Dermis microvascular lymphatic vessel endothelial cell (primary cell): ENCODE results near the gene PNLDC1. TPM values are rescaled to one million over a fixed set of nuclear protein-coding genes. Genes with fewer than 3 reads are reported as not detected.
A peak's percentile ranks its signal among the peaks of the same experiment; 100 is the strongest.
"Not testable (repeated sequence)": the region's sequence is repeated elsewhere in the genome, so short reads cannot be mapped to it uniquely, and the experiment has no call there.

Experiments used
- DNase-seq, 2 donors: peaks; one replicate each; pipeline versions ENCODE4 v3.0.0 to v3.0.0-alpha.2; 2010; ENCODE audit warnings: low read depth in 2 of 2
- total RNA-seq: library from RNA; depleted of rRNA; stranded (reverse); fragments of >200 nt; gene quantifications from 2 replicates; pipeline ENCODE4 v1.2.1, GENCODE V29; 2014

The PNLDC1 gene
- total RNA-seq, 1 donor from 2014 or later: not detected

DNA sequence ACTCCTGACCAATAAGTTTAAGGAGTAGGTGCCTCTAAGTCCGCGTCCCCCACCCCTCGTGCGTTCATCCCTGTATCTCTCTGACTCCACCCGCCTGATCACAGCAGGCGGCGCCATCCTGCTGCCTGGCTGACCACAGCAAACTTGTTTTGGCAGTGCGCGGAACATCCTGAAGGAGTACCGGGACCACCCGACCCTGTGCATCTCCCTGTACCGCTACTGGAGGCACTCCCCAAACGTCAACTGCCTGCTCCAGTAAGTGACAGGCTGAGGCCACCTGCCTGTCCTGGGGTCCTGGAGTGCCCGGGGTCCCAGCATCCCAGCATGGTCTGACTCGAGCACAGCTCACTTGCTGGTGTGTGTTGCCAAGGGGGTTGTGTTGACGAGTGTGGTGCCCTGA is 19.0 kb downstream of the PNLDC1 start:
- no peak for DNase-seq

DNA sequence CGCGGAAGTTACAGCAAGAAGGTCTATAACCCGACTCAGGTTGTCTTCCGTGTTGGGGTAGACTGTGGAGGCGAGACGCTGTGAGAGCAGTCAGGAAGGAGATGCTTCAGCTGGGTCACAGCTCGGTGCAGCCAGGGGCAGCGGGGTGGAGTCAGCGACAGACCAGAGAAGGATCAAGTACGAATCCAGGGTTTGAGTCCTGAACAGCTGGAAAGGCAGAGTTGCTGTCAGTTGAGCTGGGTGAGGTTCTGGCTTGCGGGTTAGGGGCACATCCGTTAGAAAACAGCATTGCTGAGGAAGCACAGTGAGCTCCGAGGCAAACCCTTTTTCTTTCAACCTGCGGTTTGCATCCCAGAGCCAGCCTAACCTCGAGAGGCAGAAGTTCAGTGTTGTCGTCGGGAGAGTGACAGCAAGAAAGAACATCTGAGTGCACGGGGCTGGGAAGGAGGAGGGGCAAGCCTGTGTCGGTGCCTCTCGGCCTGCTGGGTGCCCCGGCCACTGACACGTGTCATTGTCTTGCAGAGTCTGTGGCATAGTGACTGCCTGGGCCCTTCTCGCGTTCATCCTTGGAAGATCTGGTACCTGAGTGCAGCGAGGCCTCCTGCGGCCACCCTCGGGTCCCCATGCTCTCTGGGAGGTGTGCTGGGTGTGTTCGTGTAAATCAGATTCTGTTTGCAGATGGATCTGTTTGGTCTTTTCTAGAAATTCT is 20.0 kb downstream of the PNLDC1 start:
- no peak for DNase-seq

DNA sequence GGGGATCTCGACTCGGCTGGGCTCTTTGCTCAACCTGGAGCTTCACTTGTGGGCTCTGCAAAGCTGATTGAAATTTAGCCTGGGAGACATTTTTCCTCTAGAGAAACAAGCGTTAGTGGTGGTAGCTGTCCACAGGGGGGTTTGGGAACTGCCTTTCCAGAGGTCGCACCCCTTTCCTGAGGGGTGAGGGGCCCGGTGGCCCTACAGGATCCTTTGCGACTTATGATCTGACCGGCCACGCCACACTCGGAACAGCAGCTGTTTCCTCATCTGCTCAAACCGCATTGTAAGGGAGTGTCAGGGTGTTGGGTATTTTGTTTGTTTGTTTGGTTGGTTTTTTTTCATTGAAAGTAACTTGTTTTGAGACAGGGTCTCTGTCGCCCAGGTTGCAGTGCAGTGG is 21.0 kb downstream of the PNLDC1 start:
- DNase-seq: no peak

DNA sequence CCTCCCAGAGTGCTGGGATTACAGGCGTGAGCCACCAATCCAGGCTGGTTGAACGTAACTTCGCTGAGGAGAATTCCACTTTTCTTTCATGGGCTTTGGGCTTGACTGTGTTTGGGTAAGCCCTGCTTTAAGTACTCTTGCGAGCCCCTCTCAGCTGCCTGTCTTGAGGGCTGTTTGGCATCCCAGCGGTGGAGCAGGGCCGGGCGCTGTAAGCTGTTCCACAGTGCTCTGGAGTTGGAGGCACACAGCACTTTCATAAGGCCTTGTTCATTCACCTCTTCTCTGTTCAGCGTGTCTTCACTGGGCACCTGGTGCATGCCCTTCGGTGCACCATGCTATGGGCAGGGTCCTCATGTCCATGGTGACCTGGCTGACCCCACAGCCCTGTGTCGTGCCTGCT is 21.6 kb downstream of the PNLDC1 start:
- DNase-seq: no peak

DNA sequence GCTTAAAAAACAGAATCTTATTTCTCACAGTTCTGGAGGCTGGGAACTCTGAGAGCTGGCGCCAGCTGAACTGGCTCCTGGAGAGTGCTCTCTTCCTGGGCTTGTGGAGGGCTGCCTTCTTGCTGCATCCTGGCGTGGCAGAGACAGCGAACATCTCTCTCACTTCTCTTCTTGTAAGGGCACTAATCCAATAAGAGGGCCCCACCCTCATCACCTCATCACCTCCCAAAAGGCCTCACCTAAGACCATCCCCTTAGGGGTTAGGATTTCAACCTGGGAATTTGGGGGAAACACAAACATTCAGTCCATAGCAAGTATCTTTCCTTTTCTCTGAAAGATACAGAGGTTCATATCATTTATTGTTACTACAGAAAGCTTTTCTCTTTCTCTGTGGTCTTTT is 23.9 kb downstream of the PNLDC1 start:
- no peak for DNase-seq

DNA sequence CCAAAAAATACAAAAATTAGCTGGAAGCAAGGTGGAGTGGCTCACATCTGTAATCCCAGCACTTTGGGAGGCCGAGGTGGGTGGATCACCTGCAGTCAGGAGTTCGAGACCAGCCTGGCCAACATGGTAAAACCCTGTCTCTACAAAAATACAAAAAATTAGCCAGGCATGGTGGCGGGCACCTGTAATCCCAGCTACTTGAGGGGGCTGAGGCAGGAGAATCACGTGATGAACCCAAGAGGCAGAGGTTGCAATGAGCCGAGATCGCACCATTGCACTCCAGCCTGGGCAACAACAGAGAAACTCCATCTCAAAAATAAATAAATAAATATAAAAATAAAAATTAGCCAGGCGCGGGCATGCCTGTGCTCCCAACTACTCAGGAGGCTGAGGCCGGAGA is 24.6 kb downstream of the PNLDC1 start:
- not testable (repeated sequence) for DNase-seq

DNA sequence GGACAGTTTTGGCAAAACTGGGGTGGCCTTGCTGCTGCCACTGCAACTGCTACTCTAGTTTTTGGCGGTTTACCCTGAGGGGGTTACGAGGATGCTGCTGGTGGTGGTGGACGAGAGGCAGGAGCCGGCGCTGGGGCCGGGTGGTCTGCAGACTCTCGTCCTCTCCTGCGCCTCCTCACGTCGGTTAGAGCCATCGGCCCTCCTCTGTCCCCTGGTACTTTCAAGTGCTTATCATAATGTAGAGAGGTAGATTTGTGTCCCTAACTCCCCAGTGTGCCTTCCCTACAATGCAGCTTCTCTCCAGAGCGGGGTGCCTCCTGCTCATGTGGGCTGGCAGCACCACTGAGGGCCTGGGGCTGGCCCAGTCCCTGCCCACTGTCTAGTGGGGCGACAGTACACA is 25.9 kb downstream of the PNLDC1 start:
- no peak for DNase-seq

DNA sequence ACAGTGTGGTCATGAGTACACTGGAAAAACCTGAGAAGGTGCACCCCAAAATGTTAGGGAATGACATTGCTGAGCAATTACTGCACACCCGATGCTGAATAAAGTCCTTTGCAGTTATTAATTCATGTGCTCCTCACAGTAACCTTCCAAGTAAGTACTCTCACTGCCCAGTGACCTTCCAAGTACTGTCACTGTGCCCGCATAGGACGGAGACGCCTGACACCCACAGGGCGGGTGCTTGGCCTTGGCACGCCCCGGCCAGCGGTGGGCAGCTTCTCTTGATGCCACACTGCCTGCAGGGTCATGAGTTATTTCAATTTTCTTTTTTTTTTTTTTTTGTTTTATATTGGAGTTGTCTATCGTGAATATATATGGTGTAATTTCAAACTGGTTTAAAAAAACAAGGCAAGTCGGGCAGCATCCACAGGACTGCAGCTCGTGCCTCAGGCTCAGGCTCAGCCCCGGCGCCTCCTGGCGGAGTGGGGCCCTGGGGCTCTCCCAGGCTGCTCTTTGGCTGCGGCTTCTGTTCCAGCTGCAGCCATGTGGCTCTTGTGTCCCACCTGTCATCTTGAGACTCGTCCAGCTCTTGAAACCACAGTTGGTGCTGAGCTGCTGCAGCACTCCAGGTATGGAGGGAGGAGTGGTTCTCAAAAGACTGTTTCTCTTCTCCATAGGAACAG is 27.0 kb downstream of the PNLDC1 start:
- no peak for DNase-seq

DNA sequence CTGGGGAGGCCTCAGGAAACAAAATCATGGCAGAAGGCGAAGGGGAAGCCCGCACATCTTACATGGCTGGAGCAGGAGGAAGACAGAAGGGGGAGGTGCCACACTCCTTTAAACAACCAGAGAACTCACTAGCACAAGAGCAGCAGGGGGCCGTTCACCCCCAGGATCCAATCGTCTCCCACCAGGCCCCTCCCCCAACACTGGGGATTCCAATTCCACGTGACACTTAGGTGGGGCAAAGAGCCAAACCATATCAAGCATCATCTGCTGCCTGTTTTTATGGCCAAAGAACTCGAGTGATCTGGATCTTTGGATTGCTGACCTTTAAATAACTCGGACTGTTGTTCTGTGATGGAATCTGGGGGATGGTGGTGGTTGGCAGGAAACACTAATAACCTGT is 28.0 kb downstream of the PNLDC1 start:
- DNase-seq: no peak

DNA sequence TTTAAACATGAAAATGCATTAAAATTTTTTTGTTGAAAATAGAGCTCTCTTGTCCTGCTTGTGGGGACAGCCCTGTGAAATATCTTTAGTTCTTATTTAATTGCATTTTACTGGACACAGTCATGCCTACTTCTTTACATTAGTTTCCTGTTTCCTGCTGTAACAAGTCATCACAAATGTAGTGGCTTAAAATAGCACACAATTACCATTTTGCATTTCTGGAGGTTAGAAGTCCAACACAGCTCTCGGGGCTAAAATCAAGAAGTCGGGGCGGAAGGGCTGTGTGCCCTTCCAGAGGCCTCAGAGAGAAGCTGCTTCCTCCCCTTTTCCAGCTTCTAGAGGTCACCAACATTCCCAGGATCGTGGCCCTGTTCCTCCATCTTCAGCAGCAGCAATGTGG is 29.4 kb downstream of the PNLDC1 start:
- DNase-seq: no peak

DNA sequence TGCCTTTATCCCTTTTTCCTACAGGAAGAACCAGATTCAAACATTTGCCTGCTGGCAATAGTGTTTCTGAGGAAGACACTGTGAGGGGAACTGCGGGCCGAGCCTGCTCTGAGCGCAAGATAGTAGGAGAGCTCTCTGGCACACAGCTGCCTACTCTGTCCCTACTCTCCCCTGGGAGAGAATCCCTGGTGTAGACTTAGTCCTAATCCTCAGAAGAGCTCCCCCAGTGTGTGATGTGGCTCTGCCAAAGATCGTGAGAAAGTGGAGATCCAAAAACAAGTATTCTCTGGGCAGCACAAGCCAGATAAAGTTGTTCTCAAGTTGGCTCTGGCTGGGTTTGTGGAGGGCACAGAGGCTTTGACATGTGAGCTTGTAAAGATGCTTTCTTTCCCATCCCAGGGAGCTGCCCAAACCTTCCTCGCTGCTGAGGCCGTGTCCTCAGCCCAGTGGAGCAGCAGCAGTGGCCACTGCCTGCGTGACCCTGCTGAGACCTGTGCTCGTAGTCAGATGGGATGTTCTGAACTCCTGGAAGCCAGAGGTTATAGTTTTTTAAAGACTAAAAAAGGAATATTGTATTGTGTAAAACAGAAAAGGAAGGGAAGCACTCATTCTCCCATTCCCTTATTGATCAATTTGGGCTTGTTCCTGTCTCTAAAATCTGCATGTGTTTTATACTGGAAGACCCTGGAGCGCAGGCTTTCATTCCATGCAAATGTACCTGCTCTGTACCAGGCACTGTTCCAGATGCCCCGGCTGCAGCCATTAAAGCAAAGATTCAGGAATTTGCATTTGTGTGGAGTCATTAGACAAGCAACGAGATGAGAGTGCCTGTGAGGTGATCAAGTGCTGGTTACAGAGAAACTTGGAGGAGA is 30.7 kb downstream of the PNLDC1 start:
- DNase-seq: no peak

DNA sequence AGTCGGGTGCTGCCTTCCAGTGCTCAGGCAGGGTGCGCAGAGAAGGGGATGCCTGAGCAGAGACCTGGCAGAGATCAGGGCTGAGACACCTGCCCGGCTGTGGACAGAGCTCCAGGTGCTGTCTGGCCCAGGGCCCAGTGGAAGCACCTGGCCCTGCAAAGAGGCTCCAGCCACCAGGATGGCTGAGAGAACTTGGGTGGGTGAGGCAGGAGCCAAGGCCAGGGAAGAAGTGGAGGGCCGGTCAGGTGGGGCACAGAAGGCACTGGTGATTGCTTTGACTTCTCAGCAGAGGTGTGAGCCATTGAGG is 31.2 kb downstream of the PNLDC1 start:
- no peak for DNase-seq

DNA sequence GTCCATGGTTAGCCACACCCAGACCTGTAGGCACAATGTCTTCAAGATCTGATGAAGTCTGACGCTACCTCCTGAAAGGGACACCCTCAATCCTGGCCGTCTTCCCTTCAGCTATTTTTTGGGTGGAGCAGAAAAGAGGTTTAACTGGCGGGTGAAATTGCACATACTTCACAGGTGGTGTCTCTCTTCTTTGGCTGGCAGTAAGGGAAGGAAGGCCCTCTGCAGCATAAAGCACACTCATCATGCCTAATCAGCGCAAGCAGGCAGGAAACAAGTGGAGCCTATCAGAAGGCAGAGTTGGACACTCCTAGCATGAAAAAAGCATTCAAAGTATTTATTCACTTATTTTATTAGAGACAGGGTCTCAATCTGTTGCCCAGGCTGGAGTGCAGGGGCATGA is 32.9 kb downstream of the PNLDC1 start:
- DNase-seq: no peak

DNA sequence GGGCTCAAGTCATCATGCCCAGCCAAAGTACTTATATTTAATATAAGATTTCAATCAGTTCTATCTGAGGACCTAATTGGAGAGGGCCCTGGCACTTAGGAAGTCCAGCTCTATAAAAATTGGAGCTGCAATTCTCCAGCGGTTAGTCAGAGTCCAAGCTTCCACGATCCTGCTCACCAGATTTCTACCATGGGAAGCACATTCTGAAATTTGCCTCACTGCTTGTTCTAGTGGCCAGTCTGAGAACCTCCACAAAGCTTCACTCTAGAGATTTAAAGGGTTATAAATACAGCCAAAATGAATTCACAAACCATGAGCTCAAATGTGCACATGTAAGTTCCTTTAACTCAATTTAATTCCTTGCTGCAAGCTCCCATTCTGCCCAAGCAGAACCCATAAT is 33.5 kb downstream of the PNLDC1 start:
- DNase-seq: no peak

DNA sequence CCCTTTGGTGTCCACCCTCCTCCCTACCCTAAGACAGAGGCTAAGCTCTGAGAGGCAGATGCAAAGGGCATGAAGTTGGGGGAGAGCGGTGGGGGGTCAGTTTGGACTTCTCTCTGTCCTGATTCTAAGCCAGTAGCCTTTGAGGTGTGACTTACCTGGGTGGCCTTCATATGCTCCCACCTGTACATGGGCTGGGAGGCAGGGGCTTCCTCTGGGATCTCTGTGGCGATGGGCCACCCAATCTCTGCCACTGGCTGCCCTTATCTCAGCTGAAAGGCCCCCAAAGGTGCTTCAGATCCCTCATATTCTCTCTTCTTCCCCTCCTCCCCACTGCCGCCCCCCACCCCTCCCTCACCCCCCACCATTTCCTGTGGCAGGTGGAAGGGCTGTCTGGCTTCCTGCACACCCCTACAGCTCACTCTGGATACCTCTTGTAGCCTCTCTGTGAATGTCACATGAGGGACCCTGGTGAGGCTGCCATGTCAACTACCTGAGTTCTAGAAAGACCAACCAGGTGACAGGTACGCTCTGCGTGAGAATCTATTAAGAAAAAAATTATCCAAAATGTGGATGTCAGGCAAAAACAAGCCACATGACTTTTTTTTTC is 34.0 kb downstream of the PNLDC1 start:
- no peak for DNase-seq

DNA sequence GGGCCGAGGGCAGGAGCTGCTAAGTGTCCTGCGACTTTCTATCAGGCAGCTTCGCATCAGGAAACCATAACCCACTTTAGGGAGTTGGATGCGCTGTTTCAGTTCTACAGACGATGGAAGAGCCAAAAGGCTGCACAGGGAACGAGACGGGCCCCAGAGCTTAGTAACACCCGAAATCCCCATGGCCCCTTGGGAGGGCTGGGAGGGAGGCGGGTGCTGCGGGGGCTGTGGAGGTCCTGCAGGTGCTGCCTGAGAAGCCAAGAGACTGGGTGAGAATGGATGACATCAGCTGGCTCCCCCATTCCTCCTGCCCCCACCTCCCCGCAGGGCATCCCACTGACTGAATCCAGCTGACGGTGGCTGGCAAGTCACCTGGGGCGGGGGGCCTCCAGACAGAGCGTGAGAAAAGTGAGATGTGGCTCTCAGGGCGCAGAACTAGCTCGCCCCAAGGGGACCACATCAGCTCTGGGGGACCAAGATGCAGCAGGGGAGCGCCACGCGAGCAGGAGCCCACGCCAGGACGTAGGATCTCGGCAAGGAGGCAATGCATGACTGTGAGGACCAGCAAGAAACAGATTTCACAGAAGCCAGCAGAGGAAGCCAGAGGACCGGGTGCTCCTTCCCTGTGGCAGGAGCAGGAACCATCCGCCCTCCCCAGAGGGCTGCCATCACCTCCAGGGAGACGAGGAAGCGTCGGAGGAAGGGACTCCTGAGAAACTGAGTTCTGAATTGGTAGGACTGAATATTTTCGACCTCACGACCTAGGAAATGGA is 36.8 kb downstream of the PNLDC1 start:
- DNase-seq: no peak

DNA sequence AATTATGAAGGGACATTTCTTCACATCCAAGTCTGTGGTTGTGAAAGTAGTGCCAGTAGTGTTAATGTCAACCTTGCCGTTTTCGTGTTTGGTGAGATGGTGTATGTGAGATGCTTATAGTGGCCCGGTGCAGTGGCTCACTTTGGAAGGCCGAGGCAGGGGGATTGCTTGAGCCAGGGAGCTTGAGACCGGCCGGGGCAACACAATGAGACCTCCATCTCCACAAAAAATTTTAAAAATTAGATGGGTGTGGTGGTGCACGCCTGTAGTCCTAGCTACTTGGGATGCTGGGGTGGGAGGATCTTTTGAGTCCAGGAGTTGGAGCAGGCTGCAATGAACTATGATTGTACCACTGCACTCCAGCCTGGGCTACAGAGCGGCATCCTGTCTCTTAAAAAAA is 37.4 kb downstream of the PNLDC1 start:
- no peak for DNase-seq

DNA sequence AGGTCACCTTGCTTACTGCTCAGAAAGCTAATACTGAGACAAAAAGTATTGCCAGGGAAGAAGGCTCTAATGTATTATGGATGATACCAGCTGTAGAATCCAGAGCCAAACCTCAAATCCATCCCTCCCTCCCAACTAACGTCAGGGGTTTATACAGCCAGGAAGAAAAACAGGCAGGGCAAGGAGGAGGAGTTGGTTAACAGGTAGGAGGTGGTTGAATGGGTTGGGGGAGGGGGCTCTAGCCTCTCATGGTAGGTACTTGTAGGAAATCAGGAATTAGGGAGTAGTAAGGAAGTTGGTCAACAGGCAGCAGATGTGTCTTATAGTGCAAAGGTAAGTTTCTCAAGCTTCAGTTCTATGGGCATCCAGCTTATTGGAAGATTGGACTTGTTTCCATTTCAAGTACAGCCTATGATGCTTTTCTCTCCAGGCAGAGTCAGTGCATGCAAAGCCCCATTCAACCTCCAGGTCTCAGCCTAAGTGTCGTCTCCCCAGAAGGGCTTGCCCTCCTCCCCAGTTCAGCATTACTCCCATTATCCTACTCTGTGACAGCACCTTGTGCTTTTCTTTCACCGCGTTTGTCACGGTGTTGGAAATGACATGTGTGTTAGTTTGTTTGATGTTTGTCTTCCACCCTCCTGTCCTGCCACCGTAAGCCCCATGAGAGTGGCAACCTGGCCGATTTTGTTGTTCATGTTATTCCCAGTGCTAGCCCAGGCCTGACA is 38.1 kb downstream of the PNLDC1 start:
- DNase-seq: no peak

DNA sequence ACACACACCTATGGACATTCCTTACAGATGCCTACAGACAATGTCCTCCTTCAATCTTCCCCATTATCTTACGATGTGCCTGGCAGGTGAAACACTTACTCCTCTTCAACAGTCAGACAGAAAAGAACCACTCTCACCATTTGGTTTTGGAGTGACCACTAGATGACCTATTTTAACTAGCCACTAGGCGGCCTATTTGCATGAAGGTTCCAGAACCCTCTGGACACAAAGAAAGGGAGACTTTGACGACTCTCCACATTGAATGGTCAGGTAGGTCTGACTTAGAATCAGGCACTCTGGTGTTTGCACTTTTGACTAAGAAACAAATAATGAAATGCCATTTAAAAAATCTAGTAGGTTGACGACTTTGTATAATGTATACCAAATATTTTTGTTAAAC is 42.0 kb downstream of the PNLDC1 start:
- peak in 1 of 2 donors; percentile 16 for DNase-seq

DNA sequence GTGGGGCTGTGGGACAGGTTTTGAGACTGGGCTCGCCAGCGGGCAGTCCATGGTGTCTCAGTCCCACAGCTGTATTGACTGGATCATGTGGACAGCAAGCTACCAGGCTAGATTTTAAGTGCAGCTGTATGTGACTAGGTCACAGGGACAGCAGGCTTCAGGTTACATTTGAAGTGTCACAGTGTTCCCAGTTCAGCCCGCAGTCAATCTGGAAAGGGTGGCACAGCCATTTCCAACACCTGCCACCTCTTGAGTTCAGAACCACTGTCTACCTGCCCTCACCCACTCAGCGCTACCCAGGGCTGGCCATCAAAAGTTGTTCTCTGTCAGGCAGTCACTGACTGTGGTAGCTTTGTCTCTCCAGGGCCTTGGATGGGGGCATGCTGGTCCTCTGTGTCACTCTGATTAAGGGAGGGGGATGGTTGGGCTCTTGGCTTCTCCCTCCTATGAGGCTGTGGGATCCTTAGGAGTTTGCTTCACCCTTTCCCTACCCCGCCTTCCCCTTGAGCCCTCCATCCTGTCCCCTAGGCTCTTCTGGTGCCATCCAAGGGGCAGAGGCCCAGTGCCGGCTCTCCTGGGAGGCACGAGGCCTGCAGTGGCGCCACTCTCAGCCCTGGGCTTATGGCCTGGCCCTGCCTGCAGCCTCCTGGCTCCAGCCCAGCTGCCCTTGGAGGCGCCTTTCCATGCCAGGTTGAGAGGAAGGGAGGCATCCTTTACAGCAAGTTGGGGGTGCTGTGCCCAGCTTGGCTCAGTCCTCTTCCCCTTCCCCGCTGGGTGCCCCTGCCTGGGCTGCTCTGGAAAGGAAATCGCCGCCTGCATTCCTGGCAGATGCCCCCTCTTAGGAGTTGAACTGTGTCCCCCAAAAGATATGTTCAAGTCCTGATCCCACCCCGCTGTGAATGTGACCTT is 44.9 kb downstream of the PNLDC1 start:
- no peak for DNase-seq
